NCI-H2081 treated with DMSO at 0.1 percent for 48 hours (cell line): ENCODE data around the gene AOC2.

Experiments
- DNase-seq: peaks from one replicate; lab custom pipeline; 2025; lab: John Stamatoyannopoulos, UW

AOC2 gene

GRCh38 chr17:42844271-42844670, at the start of gene AOC2:
AOC2 (plus strand) TSS chr17:42844580; CDS start chr17:42844627, 47 bp downstream.
- no peak for DNase-seq

DNA sequence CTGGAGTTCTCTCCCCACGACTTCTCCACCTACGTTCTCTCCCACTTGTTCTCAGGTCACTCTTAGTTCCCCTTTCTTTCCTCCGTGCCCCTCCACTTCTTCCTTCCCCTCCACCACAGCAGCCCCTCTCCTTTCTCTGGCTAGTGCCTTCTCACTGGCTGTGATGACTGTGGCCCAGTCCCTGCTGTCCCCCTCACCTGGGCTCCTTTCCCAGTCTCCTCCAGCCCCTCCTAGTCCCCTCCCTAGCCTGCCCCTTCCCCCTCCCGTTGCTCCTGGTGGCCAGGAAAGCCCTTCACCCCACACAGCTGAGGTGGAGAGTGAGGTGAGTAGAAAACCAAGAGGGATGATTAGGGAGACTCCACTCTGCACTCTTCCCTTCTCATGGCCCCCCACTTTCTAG, 49.3 kb upstream of the AOC2 start:
- DNase-seq = no peak

GRCh38 chr17:42795465-42795864, 48.9 kb upstream of the AOC2 start:
- DNase-seq = no peak

DNA sequence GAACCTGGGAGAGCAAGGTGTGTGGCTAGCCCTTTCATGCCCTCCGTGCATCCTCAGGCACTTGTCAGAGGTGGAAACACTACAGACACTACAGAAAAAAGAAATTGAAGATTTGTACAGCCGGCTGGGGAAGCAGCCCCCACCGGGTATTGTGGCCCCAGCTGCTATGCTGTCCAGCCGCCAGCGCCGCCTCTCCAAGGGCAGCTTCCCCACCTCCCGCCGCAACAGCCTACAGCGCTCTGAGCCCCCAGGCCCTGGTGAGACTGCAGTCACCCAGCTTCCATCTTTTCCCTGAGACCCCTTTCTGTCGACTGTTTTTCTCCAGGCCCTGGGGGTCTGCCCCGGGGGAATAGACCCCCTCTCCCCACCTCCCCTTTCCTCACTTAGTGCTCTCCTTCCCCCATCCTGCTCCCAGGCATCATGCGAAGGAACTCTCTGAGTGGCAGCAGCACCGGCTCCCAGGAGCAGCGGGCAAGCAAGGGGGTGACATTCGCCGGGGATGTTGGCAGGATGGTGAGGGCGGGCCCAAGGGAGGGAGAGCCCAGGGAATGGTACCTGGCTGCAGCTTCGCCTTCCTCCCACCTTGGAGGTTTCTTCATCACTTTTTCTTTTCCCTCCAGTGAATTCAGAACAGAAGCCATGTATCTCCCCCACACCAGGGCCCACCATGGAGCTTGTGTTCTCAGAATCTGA, 48.2 kb upstream of the AOC2 start:
- DNase-seq = no peak

GRCh38 chr17:42797067-42798007, 47.0 kb upstream of the AOC2 start:
- no peak for DNase-seq

GRCh38 chr17:42798011-42798382, 46.4 kb upstream of the AOC2 start:
- no peak for DNase-seq

GRCh38 chr17:42798383-42799380, 45.7 kb upstream of the AOC2 start, which contains the start of the genes CNTD1 and COA3:
CNTD1 (plus strand) TSS chr17:42798861; CDS start chr17:42799068, 207 bp downstream.
COA3 (minus strand) TSS chr17:42798704; CDS start chr17:42798681, 23 bp downstream.
- peak; percentile 34 for DNase-seq

DNA sequence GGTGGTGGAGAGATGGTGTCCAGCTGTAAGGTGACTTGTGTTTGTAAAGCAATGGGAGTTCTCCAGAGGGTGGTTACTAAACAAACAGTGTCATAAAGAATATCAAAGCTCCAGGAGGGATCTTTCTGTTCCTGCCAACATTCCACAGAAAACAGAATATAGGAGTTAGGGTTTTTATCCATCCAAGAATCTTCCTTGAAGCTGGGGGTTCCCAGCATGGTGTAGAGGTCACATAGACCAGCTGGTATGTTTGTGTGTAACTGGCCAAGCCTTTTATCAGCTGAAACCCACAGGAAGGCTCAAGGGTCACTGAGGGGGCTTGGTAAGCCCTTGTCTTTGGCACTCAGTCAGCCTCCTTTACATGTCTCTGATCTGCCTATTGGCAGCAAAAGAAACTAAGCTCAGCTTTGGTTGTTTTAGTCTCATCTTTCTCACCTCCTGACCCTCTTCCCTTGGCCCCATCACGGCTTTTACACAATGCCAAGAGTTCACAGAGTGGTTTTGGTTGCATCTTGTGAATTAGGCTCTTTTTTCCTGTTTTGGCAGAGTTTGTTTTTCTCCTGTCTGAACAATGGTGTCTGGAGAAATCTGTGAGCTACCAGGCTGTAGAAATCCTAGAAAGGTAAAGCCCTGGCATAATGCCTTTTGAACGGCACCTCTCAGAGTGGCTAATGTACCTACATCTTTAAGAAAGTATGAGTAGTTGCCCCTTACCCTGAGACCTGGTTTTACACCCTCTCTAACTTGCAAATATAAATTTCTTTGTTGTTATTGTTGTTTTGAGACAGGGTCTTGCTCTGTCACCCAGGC, 41.1 kb upstream of the AOC2 start:
- no peak for DNase-seq

- peak; percentile 82 for DNase-seq
Observed at GRCh38 chr17:42804918-42805367, 39.4 kb upstream of the AOC2 start.

GRCh38 chr17:42806249-42806648, 38.1 kb upstream of the AOC2 start:
- DNase-seq = no peak

DNA sequence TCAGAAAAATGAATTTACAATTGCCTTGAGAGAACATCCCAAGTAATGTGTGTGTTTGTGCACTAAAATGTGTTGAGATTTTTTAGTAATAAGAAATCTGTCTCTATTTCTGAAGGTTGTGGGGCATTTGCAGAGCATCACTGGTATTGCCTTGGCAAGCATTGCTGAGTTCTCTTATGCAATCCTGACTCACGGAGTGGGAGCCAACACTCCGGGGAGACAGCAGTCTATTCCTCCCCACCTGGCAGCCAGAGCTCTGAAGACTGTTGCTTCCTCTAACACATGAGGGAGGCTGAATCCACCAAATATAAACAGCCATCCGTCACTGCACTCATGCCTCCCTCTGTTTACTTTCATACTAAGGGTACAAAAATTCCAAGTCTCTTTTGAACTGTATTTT, 35.1 kb upstream of the AOC2 start:
- DNase-seq = no peak

DNA sequence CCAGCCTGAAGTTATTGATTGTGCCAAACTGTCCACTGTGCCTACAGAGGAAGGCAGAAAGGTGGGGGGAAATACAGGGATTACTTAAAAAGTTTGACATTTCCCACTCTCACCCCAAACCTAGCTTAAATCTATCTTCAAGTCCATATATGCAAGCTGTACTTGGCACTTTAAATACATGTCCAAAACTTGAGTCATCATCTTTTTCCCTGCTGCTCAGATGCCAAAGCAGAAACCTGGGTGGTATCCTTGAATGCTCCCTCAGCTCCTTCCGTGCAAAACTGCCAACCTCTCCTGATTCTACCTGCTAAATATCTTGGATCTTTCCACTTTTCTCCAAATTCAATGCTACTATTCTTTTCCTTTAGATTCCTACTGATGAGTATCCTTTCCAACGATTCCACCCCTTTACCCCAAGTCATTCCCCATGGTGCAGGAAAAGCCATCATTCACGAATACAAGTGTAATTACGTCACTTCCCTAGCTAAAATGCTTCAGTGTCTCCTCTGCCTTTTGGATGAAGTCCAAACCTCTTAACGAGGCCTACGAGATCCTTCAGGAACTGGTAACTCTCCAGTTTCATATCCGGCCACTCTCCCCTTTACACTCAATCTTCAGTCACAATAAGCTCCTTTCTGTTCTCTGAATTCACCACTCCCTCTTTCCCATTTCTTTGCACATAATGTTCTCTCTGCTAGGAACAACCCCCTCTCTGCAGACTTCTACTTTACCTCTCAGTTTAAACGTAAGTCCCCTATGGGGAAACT, 29.6 kb upstream of the AOC2 start:
- no peak for DNase-seq

- DNase-seq = no peak
Observed at GRCh38 chr17:42817866-42818265, 26.5 kb upstream of the AOC2 start.

- DNase-seq = no peak
Observed at GRCh38 chr17:42818379-42818778, 26.0 kb upstream of the AOC2 start.

- DNase-seq = peak; percentile 35
Observed at GRCh38 chr17:42819939-42820535, 24.3 kb upstream of the AOC2 start.

GRCh38 chr17:42821176-42821575, 23.2 kb upstream of the AOC2 start:
- no peak for DNase-seq

DNA sequence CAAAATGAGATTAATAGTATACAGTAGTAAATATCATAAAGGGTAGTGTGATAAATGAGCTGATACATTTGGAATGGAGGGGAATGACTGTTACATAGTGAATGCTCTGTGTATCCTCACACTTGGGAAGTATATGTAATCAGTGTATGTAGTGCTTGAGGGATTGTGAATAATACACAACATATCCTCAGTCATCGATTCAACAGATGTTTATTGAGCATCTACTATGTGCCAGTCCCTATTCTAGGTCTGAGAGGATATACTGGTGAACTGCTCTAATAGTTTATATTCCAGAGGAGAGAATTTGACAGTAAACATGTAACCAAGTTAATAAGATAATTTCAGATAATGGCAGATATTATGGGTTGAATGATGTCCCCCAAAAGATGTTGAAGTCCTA, 16.9 kb upstream of the AOC2 start:
- DNase-seq = no peak

DNA sequence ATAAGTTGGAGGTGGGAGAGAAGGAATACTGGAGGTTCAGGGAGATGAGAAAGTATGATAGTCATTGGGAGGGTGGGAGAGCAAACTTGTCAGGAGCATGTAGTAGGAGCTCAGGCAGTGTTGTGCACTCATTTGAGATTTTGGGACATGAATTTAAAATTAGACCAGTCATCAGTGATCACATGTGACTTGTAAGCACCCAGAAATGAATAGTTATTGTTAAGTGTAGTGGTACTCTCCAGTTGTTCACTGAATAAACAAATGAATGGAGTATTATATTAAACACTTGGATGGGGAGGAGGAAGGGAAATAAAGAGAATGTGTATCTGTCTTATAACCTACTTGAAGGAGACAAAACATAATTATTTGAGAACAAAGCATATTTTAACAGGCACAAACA, 13.4 kb upstream of the AOC2 start:
- no peak for DNase-seq

DNA sequence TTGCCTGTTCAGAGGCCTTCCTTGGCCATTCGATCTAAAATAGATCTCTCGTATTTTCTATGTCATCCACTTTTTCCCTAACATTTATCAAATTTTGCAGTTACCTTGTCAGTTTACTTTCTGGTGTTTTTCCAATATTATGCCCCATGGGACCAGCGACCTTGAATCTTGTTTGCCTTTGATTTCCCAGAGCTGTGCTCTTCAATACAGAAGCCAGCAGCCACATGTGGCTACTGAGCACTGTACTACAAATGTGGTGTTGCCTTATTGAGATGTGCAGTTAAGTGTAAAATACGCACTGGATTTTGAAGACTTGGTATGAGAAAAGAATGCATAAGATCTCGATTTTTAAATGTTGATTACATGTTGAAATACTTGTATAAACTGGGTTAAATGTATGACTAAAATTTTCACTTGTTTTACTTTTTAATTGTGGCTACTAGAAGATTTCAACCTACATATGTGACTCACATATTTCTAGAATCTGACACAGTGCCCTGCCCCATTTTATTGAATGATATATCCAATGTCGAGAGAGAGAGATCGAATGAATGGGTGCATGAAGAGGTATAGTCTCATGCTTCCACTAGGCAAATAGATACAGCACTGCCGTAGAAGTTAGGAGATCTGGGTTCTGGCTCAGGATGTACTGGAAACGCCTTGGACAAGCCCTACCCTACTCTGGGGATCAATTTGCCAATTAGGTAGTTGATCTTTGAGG, 12.0 kb upstream of the AOC2 start:
- DNase-seq = no peak
